Suprapubic skin (tissue), 4 donors: ENCODE measurements around the gene HIVEP3.

Source experiments
- CTCF ChIP-seq, 2 donors: fragments of 200-600 bp in 1 of 2; fragments of 450-650 bp in 1 of 2; sonication (generic) in 1 of 2; IDR thresholded peaks; one replicate each; pipeline ENCODE4 v1.5.1; 2016 to 2019; ENCODE audit warnings: antibody characterized with exemption in 2 of 2, mild to moderate bottlenecking in 1 of 2, moderate library complexity in 1 of 2
- POLR2A ChIP-seq, 2 donors: fragments of 450-650 bp; IDR thresholded peaks; one replicate each; pipeline ENCODE4 v1.6.1; 2017; ENCODE audit warnings: antibody characterized with exemption in 2 of 2, mild to moderate bottlenecking in 2 of 2, moderate library complexity in 2 of 2
- POLR2AphosphoS5 ChIP-seq, 3 donors: sonication (generic); formaldehyde crosslinking; IDR thresholded peaks; one replicate each; pipeline ENCODE4 v1.6.1; 2017; ENCODE audit warnings: antibody characterized with exemption in 3 of 3

DNA sequence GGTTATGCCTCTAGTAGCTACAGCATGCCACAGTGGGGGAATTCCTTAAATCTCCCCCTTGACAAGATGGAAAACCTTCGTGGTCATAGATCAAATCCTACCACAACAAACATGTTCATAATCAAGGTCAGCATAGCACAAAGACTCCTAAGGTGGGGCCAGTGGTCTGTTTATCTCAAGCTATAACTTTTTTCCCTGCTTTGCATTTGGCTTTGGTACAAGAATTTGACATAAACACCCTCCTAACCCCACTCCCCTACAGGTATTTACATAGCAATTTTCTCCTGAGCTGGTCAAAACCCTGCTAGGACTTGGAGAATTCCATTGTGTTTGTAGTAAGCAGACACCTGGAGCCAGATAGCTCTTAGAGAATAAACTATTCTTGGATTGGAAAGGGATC lies 58.5 kb downstream of the HIVEP3 start:
- TF ChIP-seq CTCF (IDR thresholded peaks at IDR 0.05) (no peak), POLR2A (IDR thresholded peaks at IDR 0.05) (no peak), POLR2AphosphoS5 (IDR thresholded peaks at IDR 0.05) (no peak)
